ENCODE data around the gene PGA4.

Gene PGA4

DNA sequence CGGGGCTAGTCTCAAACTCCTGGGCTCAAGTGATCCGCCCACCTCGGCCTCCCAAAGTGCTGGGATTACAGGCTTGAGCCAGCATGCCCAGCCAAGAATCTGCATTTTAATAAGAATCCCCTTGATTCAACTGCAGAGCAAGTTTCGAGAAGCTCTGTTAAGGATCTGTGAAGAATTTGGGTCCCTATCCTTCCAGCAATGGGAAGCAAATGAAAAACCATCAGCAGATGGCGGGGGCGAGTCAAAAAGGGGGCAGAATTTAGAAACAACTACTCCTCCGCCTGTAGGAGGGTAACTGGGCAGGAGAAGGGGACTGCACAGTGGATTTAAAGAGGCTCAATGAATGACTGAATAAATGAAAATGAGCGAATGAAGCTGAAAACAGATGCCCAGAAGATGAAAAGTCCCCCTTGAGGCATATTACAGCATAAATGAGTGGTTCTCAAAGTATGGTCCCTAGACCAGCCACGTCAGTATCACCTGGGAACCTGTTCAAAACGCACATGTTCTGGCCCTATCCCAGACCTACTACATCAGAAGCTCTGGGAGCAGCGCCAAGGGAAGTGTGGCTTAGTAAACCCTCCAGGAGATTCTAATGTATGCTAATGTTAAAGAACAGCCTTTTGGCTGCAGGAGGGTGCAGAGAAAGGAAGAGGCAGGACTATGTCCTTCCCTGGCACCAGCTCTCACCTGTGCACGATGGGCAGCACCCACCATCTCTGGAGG is 58.0 kb downstream of the PGA4 start:
- DNase-seq (ENCODE audit: low read depth in 2 of 2) = no peak

DNA sequence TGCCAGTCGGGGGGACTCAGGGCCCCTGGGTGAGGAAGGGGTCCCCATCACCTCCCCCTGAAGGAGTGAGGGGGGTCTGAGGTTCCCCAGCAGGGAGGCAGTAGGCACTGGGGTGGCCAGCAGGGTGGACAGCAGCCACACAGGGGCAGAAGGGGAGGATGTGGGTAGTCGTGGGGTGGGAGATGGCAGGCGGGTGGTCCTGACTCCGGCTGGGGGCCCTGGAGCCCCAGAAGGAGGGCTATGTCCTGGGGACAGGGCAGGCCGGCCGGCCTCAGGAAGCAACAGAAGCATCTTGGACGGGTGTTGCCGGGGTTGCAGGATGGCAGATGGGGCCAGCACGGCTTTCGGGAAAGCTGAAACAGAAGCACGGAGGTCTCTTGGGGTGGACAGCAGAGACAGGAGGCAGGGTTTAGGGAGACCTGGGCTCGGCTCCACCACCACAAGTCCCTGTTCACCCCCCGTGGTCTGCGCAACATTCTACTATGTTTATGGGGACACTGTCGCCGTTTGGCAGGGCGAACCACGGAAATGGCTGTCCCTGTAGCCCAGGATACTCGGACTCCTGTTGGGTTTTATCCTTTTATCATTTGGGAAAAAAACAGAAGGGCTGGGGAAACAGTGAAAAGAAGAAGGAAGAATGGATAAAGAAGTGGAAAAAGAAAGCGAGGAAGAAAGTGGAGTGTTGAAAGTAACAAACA is 58.9 kb downstream of the PGA4 start:
- no peak for DNase-seq (ENCODE audit: low read depth in 2 of 2)

All from activated CD8-positive, alpha-beta memory T cell treated with anti-CD3 and anti-CD28 coated beads for 4 hours (primary cell).